ENCODE measurements around the gene ECE1. TPM values are rescaled to one million over a fixed set of nuclear protein-coding genes. Genes with fewer than 3 reads are reported as not detected.

The ECE1 gene
- total and polyA plus RNA-seq, 9 of the 15 experiments (the other 6 are each of a cell fraction or from before 2014, with no cell fraction given), result 0.56 to 34.8 (median 11.0) TPM

DNA sequence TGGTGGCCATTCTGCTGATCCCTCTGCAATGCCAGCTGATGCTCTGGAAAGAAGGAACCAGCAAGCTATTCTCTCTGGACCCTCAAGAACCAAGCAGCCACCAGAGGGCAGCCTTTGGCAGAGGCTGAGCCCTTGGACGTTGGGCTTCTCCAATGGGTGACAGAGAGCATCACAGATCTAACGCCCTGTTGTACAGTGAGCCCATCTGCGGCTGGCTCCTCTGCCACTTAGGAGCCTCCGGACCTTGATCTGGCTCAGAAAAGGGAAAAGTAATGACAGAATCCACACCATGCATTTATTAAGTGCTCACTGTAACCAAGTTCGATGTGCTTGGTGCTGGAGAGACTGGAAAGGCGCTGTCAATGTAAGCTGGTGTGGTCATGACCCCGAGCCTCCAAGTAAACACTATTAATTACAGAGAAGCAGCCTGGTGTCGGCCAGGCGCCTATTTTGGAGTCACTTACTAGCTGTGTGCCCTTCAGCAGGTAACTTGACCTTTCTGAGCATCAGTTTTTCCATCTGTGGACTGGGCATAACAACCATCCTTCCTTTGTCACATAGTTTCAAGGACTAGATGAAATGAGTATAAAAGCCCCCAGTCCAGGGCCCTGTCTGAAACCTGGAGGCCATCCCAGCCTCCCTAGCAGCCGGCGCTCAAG lies 34.9 kb downstream of the ECE1 start:
- no peaks in the 10 kb centered on the region for H3K9me3 ChIP-seq (replicated peaks; ENCODE audit: control insufficient read depth, insufficient read depth, low read depth, low read length)
- in situ Hi-C loops (cut with MboI), result loop anchor here (5.0 to 10.0 kb wide), 3 partner anchors 112 to 399 kb away; no protein-coding TSS in a partner anchor
- FAIRE-seq, result peak; percentile 97
- ATAC-seq, result peak; percentile 96
- H3K27me3 ChIP-seq (ENCODE audit: control insufficient read depth in 2 of 2, insufficient read depth in 2 of 2, low read length in 2 of 2), result no peaks in the 10 kb centered on the region
- WGBS (ENCODE audit: insufficient coverage, low coverage, missing lambda C conversion rate), result 45% methylated on average over 11 of the region's 11 CpGs
- ChIA-PET POLR2A (interaction anchor here (0.7 to 3.1 kb wide), 11 partner anchors 8 to 740 kb away, joined by 3 to 20 read pairs (median 4); partner anchors contain the start of gene ECE1), CTCF (ENCODE audit: low intra/inter-chr PET ratio) (interaction anchor here (0.9 to 5.8 kb wide), 6 partner anchors 15 to 242 kb away, joined by 3 to 86 read pairs (median 10); no protein-coding TSS in a partner anchor)
- H3K36me3 ChIP-seq (ENCODE audit: control insufficient read depth, insufficient read depth, low read length), result peaks cover 10% of the 10 kb centered on the region; the same call in 1 of the 3 replicates
- no peak overlapping the region for H3K9ac ChIP-seq (ENCODE audit: insufficient read depth in 1 of 2, low read depth in 2 of 2, low read length in 2 of 2)
- H4K20me1 ChIP-seq (replicated peaks; ENCODE audit: control insufficient read depth, insufficient read depth, low read length), result peaks cover 17% of the 10 kb centered on the region
- peak; percentile 76 to 90 (median 80) for DNase-seq (ENCODE audit: extremely low read depth in 1 of 4, low spot score in 3 of 4)
- H2AFZ ChIP-seq (ENCODE audit: low read depth, low read length), result no peak overlapping the region
- H3K4me2 ChIP-seq (ENCODE audit: insufficient read depth, low read length), result no peak overlapping the region
- no peaks in the 10 kb centered on the region for H3K9me1 ChIP-seq (ENCODE audit: control insufficient read depth, insufficient read depth, low read length)
- no peak overlapping the region for H3K4me3 ChIP-seq
- H3K4me1 ChIP-seq (replicated peaks in 1 of 2; ENCODE audit: control insufficient read depth in 2 of 2, insufficient read depth in 2 of 2, low read length in 2 of 2), result peaks cover 0 to 6% of the 10 kb centered on the region in 2 experiments; a peak in 2 of 5 replicates
- no peaks in the 10 kb centered on the region for H3K79me2 ChIP-seq (ENCODE audit: control insufficient read depth, insufficient read depth, low read length)
- intact Hi-C loops (cut with micrococcal nuclease), result loop anchor here (1.0 kb wide), 2 partner anchors 79 to 113 kb away; no protein-coding TSS in a partner anchor
- no peak overlapping the region for H3K27ac ChIP-seq (ENCODE audit: extremely low read depth, low read depth, low read length)
- BruUV-seq (replicated peaks), result no TSS peak
- TF ChIP-seq ZNF717 (CRISPR knock-in tag; IDR thresholded peaks at IDR 0.05) (no peak), ILK (tag; IDR thresholded peaks at IDR 0.05; ENCODE audit: borderline replicate concordance, low read depth) (no peak), ZBTB11 (CRISPR knock-in tag; IDR thresholded peaks at IDR 0.05) (no peak), CGGBP1 (CRISPR knock-in tag; IDR thresholded peaks at IDR 0.05) (no peak), PHF8 (IDR thresholded peaks at IDR 0.05; ENCODE audit: borderline replicate concordance, low read length) (no peak), RFX7 (CRISPR knock-in tag; IDR thresholded peaks at IDR 0.05) (no peak), GABPB1 (CRISPR knock-in tag; IDR thresholded peaks at IDR 0.05) (peak; percentile 55), TARDBP (IDR thresholded peaks at IDR 0.05) (no peak), ZNF431 (CRISPR knock-in tag; IDR thresholded peaks at IDR 0.05) (no peak), TCF3 (CRISPR knock-in tag; IDR thresholded peaks at IDR 0.05) (no peak), ZNF217 (CRISPR knock-in tag; IDR thresholded peaks at IDR 0.05) (no peak), SIX5 (IDR thresholded peaks at IDR 0.05; ENCODE audit: borderline replicate concordance in 1 of 2, insufficient read depth in 1 of 2, low read depth in 1 of 2, low read length in 2 of 2) (no peak), SMC3 (conservative IDR thresholded peaks at IDR 0.05; ENCODE audit: insufficient read depth, low read depth, low read length) (peak; percentile 99)
- TF ChIP-seq, protein P1, sequence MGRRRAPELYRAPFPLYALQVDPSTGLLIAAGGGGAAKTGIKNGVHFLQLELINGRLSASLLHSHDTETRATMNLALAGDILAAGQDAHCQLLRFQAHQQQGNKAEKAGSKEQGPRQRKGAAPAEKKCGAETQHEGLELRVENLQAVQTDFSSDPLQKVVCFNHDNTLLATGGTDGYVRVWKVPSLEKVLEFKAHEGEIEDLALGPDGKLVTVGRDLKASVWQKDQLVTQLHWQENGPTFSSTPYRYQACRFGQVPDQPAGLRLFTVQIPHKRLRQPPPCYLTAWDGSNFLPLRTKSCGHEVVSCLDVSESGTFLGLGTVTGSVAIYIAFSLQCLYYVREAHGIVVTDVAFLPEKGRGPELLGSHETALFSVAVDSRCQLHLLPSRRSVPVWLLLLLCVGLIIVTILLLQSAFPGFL (CRISPR knock-in tag; IDR thresholded peaks at IDR 0.05), result no peak
